ENCODE results near the gene PAFAH1B2.

PAFAH1B2 gene

DNA sequence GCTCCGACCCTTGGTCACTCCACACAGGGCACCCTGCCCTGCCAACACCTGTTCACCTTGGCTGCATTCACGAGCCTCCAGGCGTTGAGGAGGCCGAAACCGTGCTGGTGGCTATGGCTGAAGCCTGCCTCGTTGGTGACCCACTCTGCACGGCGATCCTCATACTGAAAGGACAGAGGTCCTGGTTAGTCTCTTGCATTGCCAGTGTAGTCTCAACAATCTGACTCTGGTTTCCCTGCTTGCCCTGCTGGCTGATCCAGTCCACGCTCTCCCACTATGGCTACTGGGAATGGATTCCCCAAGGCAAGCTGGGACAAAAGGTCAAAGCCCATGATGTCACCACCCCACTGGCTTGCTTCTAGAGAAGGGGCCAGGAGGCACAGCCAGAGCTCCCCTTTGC lies 74.9 kb downstream of the PAFAH1B2 start:
- peaks cover 5% of the 10 kb centered on the region for H3K4me1 ChIP-seq (ENCODE audit: insufficient read depth, insufficient read length)
- no peak for TF ChIP-seq ZNF274 (IDR thresholded peaks at IDR 0.05; ENCODE audit: low read depth, low read length)
- TF ChIP-seq SUZ12 (IDR thresholded peaks at IDR 0.05; ENCODE audit: extremely low read depth, insufficient read depth, insufficient read length) = no peak
- TF ChIP-seq YY1 (IDR thresholded peaks at IDR 0.05; ENCODE audit: insufficient read depth, insufficient read length) = no peak
- no peak overlapping the region for H3K9ac ChIP-seq (ENCODE audit: insufficient read length, low read depth)
- no peaks in the 10 kb centered on the region for H3K9me3 ChIP-seq (ENCODE audit: insufficient read depth, low read length)
- H3K4me3 ChIP-seq (ENCODE audit: insufficient read length, low read depth) = no peak overlapping the region
- DNase-seq (ENCODE audit: low read depth, low spot score) = no peak
- no peaks in the 10 kb centered on the region for H3K27me3 ChIP-seq (ENCODE audit: insufficient read depth, insufficient read length)
- peaks cover 84% of the 10 kb centered on the region for H3K36me3 ChIP-seq (ENCODE audit: insufficient read depth, insufficient read length, low read length)

DNA sequence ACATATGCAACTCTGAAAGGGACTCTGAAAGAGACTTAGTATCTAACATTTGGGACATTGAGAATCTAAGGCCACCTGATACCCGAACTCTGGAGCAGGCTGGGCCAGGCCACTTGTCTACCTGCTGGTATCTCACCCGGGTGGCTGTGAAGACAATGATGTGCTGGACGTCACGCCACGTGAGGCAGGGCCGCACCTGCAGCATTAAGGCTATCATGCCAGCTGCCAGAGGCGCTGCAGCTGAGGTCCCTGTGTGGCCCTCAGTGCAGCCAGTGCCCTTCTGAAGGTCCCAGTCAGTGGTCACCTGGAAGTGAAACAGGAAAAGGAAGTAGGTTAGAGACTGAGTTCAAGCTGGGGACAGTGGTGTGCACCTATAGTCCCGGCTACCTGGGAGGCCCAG lies 75.4 kb downstream of the PAFAH1B2 start:
- TF ChIP-seq YY1 (IDR thresholded peaks at IDR 0.05; ENCODE audit: insufficient read depth, insufficient read length) = no peak
- TF ChIP-seq ZNF274 (IDR thresholded peaks at IDR 0.05; ENCODE audit: low read depth, low read length) = no peak
- no peak for TF ChIP-seq SUZ12 (IDR thresholded peaks at IDR 0.05; ENCODE audit: extremely low read depth, insufficient read depth, insufficient read length)
- H3K36me3 ChIP-seq (ENCODE audit: insufficient read depth, insufficient read length, low read length) = peaks cover 84% of the 10 kb centered on the region
- DNase-seq (ENCODE audit: low read depth, low spot score) = no peak

DNA sequence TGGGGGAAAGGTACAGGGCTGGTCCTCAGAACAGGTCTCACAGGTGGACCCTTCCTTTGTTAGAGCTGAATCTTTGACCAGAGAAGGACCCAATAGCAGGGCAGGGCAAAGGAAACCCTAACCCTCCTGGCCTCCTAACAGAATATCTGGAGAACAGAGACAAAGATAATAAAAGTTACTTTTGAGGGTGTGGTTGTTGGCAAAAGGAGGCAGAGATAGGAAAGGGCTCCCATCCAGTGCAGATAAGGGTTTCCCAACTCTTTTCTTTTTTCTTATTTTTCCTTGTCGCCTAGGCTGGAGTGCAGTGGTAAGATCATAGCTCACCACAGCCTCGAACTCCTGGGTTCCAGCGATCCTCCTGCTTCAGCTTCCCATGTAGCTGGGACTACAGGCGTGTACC lies 75.9 kb downstream of the PAFAH1B2 start:
- H3K4me1 ChIP-seq (ENCODE audit: insufficient read depth, insufficient read length) = peaks cover 5% of the 10 kb centered on the region
- H3K27me3 ChIP-seq (ENCODE audit: insufficient read depth, insufficient read length) = no peaks in the 10 kb centered on the region
- no peak overlapping the region for H3K4me3 ChIP-seq (ENCODE audit: insufficient read length, low read depth)
- peaks cover 81% of the 10 kb centered on the region for H3K36me3 ChIP-seq (ENCODE audit: insufficient read depth, insufficient read length, low read length)
- H3K9me3 ChIP-seq (ENCODE audit: insufficient read depth, low read length) = no peaks in the 10 kb centered on the region
- no peak overlapping the region for H3K9ac ChIP-seq (ENCODE audit: insufficient read length, low read depth)
- no peak for DNase-seq (ENCODE audit: low read depth, low spot score)
- TF ChIP-seq SUZ12 (IDR thresholded peaks at IDR 0.05; ENCODE audit: extremely low read depth, insufficient read depth, insufficient read length) (no peak), YY1 (IDR thresholded peaks at IDR 0.05; ENCODE audit: insufficient read depth, insufficient read length) (no peak), ZNF274 (IDR thresholded peaks at IDR 0.05; ENCODE audit: low read depth, low read length) (no peak)

More for the DNA sequence above, 75.4 kb downstream of the PAFAH1B2 start:
- peaks cover 5% of the 10 kb centered on the region for H3K4me1 ChIP-seq (ENCODE audit: insufficient read depth, insufficient read length)
- H3K27me3 ChIP-seq (ENCODE audit: insufficient read depth, insufficient read length) = no peaks in the 10 kb centered on the region
- H3K4me3 ChIP-seq (ENCODE audit: insufficient read length, low read depth) = no peak overlapping the region
- H3K9me3 ChIP-seq (ENCODE audit: insufficient read depth, low read length) = no peaks in the 10 kb centered on the region
- no peak overlapping the region for H3K9ac ChIP-seq (ENCODE audit: insufficient read length, low read depth)

DNA sequence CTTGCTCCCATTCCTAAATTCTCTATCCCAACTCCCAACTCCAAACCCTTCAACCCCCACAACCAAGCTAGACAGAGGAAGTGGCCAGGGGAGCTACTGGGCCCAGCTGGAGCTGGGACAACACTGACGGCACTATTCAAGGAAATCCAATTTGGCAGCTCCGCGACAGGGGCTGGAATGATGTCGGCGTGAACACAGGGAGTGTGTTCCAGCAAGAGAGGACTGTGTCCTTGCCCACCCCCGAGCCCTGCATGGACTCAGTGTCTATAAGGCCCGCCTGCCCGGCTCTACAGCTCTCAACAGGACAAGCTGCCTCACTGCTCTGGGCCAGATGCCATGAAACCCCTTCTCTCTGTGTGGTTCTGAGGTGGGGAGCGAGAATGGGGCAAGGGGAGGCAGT lies 76.5 kb downstream of the PAFAH1B2 start:
- Histone ChIP-seq H3K36me3 (ENCODE audit: insufficient read depth, insufficient read length, low read length) (peaks cover 85% of the 10 kb centered on the region), H3K4me1 (ENCODE audit: insufficient read depth, insufficient read length) (peaks cover 5% of the 10 kb centered on the region)
- TF ChIP-seq SUZ12 (IDR thresholded peaks at IDR 0.05; ENCODE audit: extremely low read depth, insufficient read depth, insufficient read length) = no peak
- no peak for TF ChIP-seq ZNF274 (IDR thresholded peaks at IDR 0.05; ENCODE audit: low read depth, low read length)
- no peak for TF ChIP-seq YY1 (IDR thresholded peaks at IDR 0.05; ENCODE audit: insufficient read depth, insufficient read length)

DNA sequence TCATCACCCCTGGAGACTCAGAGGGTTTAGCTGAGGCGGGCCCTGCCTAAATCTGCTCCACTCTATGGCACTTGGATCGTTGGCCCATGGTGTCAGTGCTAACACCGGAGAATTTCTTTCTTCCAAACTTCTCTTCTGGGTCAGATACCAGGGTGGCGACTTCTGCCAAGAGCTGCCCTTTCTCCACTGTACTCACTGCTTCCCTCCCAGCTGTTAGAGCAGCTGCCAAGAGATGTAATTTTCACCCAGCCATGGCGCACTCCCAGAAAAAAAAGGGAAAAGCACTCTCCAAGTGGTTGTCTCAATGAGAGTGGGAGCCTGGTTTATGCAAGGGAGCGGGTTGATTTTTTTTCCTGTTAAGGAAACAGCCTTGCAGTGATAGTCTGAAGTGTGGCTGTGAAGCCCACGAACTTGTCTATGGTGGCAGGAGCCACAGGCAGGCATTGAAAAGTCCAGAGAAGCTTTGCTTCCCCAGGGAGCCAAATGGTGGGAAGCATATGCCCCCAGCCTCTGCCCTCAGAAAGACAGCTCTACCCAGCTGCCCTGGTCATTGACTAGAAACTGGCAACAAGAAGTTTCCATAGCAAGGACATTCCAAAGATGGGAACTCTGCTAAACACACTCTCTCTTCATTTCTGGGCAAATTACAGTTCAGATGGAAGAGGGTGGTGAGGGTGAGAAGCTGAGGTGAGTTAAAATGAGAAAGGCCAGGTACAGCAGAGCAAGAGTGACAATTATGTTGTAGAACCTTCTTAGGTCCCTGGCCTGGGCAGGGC lies 77.1 kb downstream of the PAFAH1B2 start:
- peaks cover 5% of the 10 kb centered on the region for H3K4me1 ChIP-seq (ENCODE audit: insufficient read depth, insufficient read length)
- H3K4me3 ChIP-seq (ENCODE audit: insufficient read length, low read depth) = no peak overlapping the region
- H3K9ac ChIP-seq (ENCODE audit: insufficient read length, low read depth) = no peak overlapping the region
- no peaks in the 10 kb centered on the region for H3K9me3 ChIP-seq (ENCODE audit: insufficient read depth, low read length)
- H3K36me3 ChIP-seq (ENCODE audit: insufficient read depth, insufficient read length, low read length) = peaks cover 86% of the 10 kb centered on the region
- no peak for TF ChIP-seq ZNF274 (IDR thresholded peaks at IDR 0.05; ENCODE audit: low read depth, low read length)
- TF ChIP-seq YY1 (IDR thresholded peaks at IDR 0.05; ENCODE audit: insufficient read depth, insufficient read length) = no peak
- TF ChIP-seq SUZ12 (IDR thresholded peaks at IDR 0.05; ENCODE audit: extremely low read depth, insufficient read depth, insufficient read length) = no peak
- H3K27me3 ChIP-seq (ENCODE audit: insufficient read depth, insufficient read length) = no peaks in the 10 kb centered on the region
- DNase-seq (ENCODE audit: low read depth, low spot score) = no peak

More for the DNA sequence above, 76.5 kb downstream of the PAFAH1B2 start:
- no peak overlapping the region for H3K4me3 ChIP-seq (ENCODE audit: insufficient read length, low read depth)
- H3K9me3 ChIP-seq (ENCODE audit: insufficient read depth, low read length) = no peaks in the 10 kb centered on the region
- no peak for DNase-seq (ENCODE audit: low read depth, low spot score)
- H3K27me3 ChIP-seq (ENCODE audit: insufficient read depth, insufficient read length) = no peaks in the 10 kb centered on the region
- H3K9ac ChIP-seq (ENCODE audit: insufficient read length, low read depth) = no peak overlapping the region

DNA sequence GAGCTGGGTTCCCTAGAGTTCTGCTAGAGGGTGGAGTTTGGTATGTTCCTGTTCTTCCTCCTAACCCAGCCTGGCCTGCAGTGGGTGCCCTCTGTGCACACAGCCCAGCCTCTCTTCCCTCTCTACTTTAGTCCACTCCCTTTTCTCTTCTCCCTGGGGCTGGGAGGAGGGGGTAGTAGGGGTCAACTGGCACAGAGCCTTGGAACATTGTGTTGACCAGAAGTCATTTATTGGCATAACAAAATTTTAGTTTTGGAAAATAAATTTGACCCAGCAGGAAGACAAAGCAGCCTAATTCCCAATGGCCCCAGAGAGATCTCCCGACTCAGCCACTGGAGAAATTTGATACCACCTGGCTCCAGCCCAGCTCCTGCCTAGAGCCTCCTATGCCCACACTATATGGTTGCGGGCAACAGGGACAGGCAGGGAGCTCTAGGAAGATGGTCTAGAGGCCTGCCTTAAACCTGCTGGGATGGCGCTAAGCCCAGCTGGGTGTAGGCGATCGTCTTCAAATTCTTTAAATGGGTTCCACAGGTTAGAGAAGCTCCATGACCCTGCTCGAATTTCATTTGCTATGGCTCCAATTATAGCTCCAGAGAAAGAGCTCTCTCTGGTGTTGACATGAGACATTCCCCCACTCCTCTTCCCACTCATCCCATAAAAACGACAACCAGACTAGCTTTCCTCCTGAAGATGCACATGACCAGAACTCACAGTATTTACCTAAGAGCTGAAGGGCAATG lies 77.9 kb downstream of the PAFAH1B2 start:
- DNase-seq (ENCODE audit: low read depth, low spot score) = no peak
- no peaks in the 10 kb centered on the region for H3K27me3 ChIP-seq (ENCODE audit: insufficient read depth, insufficient read length)
- H3K9me3 ChIP-seq (ENCODE audit: insufficient read depth, low read length) = no peaks in the 10 kb centered on the region
- no peak for TF ChIP-seq ZNF274 (IDR thresholded peaks at IDR 0.05; ENCODE audit: low read depth, low read length)
- no peak for TF ChIP-seq SUZ12 (IDR thresholded peaks at IDR 0.05; ENCODE audit: extremely low read depth, insufficient read depth, insufficient read length)
- no peak for TF ChIP-seq YY1 (IDR thresholded peaks at IDR 0.05; ENCODE audit: insufficient read depth, insufficient read length)
- peaks cover 90% of the 10 kb centered on the region for H3K36me3 ChIP-seq (ENCODE audit: insufficient read depth, insufficient read length, low read length)
- H3K9ac ChIP-seq (ENCODE audit: insufficient read length, low read depth) = no peak overlapping the region
- peaks cover 5% of the 10 kb centered on the region for H3K4me1 ChIP-seq (ENCODE audit: insufficient read depth, insufficient read length)
- no peak overlapping the region for H3K4me3 ChIP-seq (ENCODE audit: insufficient read length, low read depth)
